GM19043 (cell line): ENCODE results near the gene SERPINB4.

Experiments
- ATAC-seq: cut with Tn5 transposase; IDR thresholded peaks from one replicate; pipeline ENCODE4 v1.9.1; 2021; ENCODE audit warnings: low read depth; ENCODE audit not compliant: unreplicated experiment

Gene SERPINB4

DNA sequence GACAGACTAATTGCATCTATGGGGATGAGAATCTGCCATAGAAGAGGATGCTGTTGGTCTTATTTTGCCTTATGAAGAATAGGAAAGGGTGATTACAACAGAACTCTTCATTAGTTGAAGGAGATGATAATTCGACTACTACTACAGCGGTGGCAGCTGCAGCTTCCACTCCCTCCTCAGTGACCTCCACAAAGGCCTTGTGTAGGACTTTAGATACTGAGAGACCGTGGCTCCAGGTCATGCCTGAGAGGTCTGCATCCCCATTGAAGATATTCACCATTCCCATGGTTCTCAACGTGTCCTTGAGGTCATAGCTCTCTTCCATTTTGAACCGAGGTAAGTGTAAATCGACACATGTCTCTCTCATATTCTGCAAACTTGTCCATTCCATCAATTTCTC is 6.4 kb downstream of the SERPINB4 start:
- ATAC-seq: no peak

DNA sequence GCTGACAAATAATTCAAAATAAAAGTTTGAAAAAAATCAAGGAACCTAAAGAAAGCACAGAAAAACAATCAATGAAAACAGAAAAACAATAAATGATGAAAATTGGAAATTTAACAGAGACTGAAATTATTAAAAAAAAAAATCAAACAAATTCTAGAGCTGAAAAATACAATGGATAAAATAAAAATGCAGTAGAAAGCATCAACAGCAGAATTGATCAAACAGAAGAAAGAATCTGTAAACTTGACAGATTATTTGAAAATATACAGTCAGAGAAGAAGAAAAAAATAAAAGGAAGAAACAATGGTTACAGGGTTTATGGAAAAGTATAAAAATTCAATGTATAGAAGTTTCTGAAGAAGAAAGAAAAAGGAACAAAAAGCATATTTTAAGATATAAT is 16.2 kb downstream of the SERPINB4 start:
- ATAC-seq: no peak

DNA sequence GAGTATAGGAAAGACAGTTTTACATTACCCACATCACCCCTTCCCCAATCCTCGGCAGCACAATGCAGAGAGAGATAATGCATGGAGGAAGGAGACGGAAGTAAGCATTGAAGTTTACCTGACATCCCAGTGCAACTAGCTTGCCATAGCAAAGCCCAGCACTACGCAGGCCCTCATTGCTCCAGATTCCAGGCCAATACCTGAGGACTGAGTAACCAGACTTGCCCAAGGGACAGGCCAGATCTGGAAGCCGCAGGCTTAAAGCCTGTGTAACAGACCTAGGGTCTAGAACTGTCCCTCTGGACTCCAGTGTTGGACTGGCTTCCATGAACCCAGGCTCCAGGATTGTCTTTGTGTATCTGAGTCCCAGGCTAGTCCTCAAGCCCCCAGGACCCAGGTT is 17.6 kb downstream of the SERPINB4 start:
- ATAC-seq: no peak

- no peak for ATAC-seq
Measured at GRCh38 chr18:63624863-63625262, 19.2 kb downstream of the SERPINB4 start.

DNA sequence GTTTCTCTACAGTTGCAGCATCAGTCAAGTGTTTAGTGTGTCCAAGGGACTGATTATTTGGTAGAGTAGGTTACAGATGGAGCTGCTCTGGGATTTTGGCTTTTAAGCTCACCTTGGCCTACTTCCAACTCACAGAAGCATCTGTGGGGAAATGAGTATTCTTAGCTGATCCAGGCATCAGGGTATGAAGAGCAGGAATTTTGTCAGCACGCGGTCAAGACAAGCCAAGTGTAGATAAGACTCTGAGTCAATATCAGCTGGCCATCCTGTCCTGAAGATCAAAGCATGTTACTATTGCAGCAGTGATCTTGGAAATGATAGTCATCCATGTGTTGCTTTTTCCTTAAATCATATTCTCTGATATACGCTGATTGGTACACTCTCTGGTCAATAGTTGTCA is 24.4 kb downstream of the SERPINB4 start:
- ATAC-seq: no peak

- ATAC-seq: no peak
Measured at GRCh38 chr18:63617915-63618234, 26.2 kb downstream of the SERPINB4 start.

DNA sequence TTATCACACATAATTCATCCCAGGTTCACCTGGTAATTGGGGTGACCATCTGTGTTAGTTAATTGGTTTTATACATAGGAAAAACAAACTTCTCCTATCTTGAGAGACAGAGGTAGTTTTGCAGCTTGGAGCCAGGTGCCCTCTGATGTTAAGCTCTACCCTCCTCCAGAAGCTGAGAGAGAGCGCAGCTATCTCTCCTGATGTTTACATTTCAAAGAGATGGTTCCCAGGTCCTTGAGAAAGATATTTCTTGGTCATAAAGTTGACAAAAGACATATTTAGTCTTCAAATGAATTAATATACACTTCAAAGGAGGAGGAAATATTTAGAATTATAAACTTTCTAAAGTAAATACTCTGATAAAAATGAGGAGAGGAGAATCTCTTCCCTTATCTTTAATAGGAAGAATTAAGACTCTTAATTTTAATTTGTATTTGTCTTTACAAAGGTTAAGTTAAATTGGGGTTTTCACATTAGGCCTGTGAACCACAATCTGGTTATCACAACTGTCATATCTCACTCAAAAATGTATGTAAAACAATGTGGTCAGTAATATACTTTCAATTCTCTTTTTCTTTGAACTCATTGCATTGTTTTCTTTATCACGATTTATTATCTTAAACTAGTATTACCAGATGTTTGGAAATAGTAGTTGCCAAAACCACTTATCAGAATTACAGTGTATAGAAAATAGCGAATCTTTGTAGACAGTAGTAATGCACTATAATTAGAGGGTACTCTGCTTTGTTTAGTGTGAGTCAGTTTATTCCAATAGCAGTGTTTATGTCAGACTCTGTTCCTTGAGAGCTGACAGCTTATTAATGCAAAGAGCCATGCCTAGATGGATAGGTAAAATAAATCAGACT is 26.8 kb downstream of the SERPINB4 start:
- ATAC-seq: peak; percentile 80

DNA sequence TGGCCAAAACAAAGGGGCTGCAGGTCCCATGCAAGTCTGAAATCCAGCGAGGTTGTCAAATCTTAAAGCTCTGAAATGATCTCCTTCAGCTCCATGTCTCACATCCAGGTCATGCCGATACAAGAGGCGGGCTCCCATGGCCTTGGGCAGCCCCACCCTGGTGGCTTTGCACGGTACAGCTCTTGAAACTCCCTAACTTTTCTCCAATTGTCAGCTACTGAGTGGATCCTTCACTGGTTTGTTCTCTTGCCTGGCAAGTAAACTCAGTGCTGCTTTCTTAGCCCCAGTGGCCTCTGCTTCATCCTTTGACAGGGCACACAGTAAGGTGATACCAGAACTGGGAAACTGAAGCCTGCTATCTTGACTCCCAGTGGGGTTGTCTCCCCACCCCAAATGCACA is 30.6 kb downstream of the SERPINB4 start:
- no peak for ATAC-seq

DNA sequence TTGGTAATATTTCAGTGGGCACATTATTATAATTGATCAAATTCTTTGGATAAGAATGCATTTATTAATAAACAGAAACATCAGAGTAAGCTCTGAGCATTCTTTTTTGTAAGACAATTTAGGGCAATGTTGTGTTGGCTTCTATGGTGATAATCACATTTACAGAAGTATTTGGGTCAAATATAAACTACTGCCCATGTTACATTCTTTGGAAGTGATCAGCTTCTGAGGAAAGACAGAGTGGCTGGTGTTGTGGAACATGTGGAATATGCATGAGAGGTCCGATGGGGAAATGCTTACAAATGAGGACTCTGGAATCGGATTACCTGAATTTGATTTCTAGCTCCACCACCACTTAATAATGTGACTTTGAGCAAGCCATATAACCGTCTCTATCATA is 37.5 kb downstream of the SERPINB4 start:
- no peak for ATAC-seq

- ATAC-seq: no peak
Measured at GRCh38 chr18:63604791-63605567, 39.1 kb downstream of the SERPINB4 start.

- peak; percentile 96 for ATAC-seq
Measured at GRCh38 chr18:63603772-63604171, 40.3 kb downstream of the SERPINB4 start.

GRCh38 chr18:63603355-63603754 is 40.7 kb downstream of the SERPINB4 start:
- ATAC-seq: no peak

- no peak for ATAC-seq
Measured at GRCh38 chr18:63596964-63597363, 47.1 kb downstream of the SERPINB4 start.

GRCh38 chr18:63592471-63592870 is 51.6 kb downstream of the SERPINB4 start:
- no peak for ATAC-seq

- no peak for ATAC-seq
Measured at GRCh38 chr18:63591725-63592124, 52.3 kb downstream of the SERPINB4 start.

- no peak for ATAC-seq
Measured at GRCh38 chr18:63590966-63591695, 52.9 kb downstream of the SERPINB4 start.

GRCh38 chr18:63590373-63590772 is 53.7 kb downstream of the SERPINB4 start:
- ATAC-seq: no peak

DNA sequence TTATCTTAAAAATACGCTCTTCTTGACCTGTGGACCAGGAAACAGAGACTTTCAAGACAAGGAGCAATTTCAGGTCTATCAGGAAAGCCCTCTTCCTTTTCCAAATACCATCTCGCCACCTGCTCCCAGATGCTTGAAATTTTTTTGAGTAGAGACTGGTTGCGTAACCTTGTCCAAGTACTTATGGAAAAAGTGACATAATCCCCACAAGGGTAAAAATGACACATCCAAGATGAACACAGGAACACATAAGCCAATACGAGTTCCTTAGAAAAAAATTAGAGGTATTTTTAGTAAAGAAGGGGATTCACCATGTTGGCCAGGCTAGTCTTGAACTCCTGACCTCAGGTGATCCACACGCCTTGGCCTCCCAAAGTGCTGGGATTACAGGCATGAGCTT is 55.1 kb downstream of the SERPINB4 start:
- no peak for ATAC-seq
